ENCODE measurements around the gene DOK3. TPM values are rescaled to one million over a fixed set of nuclear protein-coding genes. Genes with fewer than 3 reads are reported as not detected.

DOK3 gene
- total RNA-seq, 1 experiment from 2014 or later: 8.0 TPM

GRCh38 chr5:177511796-177512675 lies 2.4 kb upstream of the DOK3 start:
- POLR2A ChIA-PET: no interaction called here
- Histone ChIP-seq H4K20me1 (ENCODE audit: insufficient read depth) (no peaks in the 10 kb centered on the region), H3K4me1 (ENCODE audit: control insufficient read depth in 1 of 2, insufficient read depth in 2 of 2, low read length in 2 of 2) (peaks cover 5 to 13% of the 10 kb centered on the region in 2 experiments; a peak in 3 of 4 replicates), H2AFZ (ENCODE audit: low read depth, low read length, poor library complexity, severe bottlenecking) (no peak overlapping the region), H3K4me2 (ENCODE audit: low read length) (no peak overlapping the region), H3K9me3 (ENCODE audit: control insufficient read depth in 1 of 2, insufficient read depth in 1 of 2, low read depth in 1 of 2, low read length in 2 of 2) (no peaks in the 10 kb centered on the region), H3K9ac (ENCODE audit: low read length) (no peak overlapping the region), H3K36me3 (ENCODE audit: control insufficient read depth in 1 of 2, insufficient read depth in 2 of 2, low read length in 2 of 2) (peaks cover 27 to 56% of the 10 kb centered on the region in 2 experiments; a peak in 3 of 4 replicates), H3K27me3 (ENCODE audit: insufficient read depth, low read length) (no peaks in the 10 kb centered on the region), H3K79me2 (ENCODE audit: insufficient read depth, low read length) (peaks cover 25% of the 10 kb centered on the region), H3K27ac (ENCODE audit: low read depth, low read length) (no peak overlapping the region), H3K9me2 (ENCODE audit: insufficient read depth) (no peaks in the 10 kb centered on the region), H3K4me3 (replicated peaks in 1 of 2; ENCODE audit: low read depth in 1 of 2, low read length in 2 of 2) (no peak overlapping the region)
- RAD21 ChIA-PET (ENCODE audit: low non-redundant PET in 1 of 2, low total read pairs in 2 of 2, uncharacterized antibody in 2 of 2, unreplicated experiment in 2 of 2): no interaction called here
- ATAC-seq (no peak), DNase-seq (ENCODE audit: low read depth, low spot score) (no peak)
- CTCF ChIA-PET: no interaction called here
- no peak for TF ChIP-seq CTCF (IDR thresholded peaks at IDR 0.05 in 2 of 3, conservative IDR thresholded peaks at IDR 0.05 in 1 of 3; ENCODE audit: borderline replicate concordance in 1 of 3, insufficient read depth in 1 of 3, low read depth in 2 of 3, low read length in 2 of 3)
- TSS peak; percentile 20 for BruUV-seq (replicated peaks)
- intact Hi-C loops (cut with micrococcal nuclease): no loop called here

GRCh38 chr5:177511181-177511580 lies 1.6 kb upstream of the DOK3 start:
- no peak for ATAC-seq
- ChIA-PET CTCF (no interaction called here), RAD21 (ENCODE audit: low non-redundant PET in 1 of 2, low total read pairs in 2 of 2, uncharacterized antibody in 2 of 2, unreplicated experiment in 2 of 2) (no interaction called here), POLR2A (no interaction called here)
- no peak overlapping the region for H3K4me3 ChIP-seq (replicated peaks in 1 of 2; ENCODE audit: low read depth in 1 of 2, low read length in 2 of 2)
- no peak for DNase-seq (ENCODE audit: low read depth, low spot score)
- intact Hi-C loops (cut with micrococcal nuclease): no loop called here
- H4K20me1 ChIP-seq (ENCODE audit: insufficient read depth): no peaks in the 10 kb centered on the region
- H2AFZ ChIP-seq (ENCODE audit: low read depth, low read length, poor library complexity, severe bottlenecking): no peak overlapping the region
- H3K27ac ChIP-seq (ENCODE audit: low read depth, low read length): no peak overlapping the region
- H3K27me3 ChIP-seq (ENCODE audit: insufficient read depth, low read length): no peaks in the 10 kb centered on the region
- H3K79me2 ChIP-seq (ENCODE audit: insufficient read depth, low read length): peaks cover 20% of the 10 kb centered on the region
- H3K9ac ChIP-seq (ENCODE audit: low read length): no peak overlapping the region
- no peaks in the 10 kb centered on the region for H3K9me3 ChIP-seq (ENCODE audit: control insufficient read depth in 1 of 2, insufficient read depth in 1 of 2, low read depth in 1 of 2, low read length in 2 of 2)
- H3K36me3 ChIP-seq (ENCODE audit: control insufficient read depth in 1 of 2, insufficient read depth in 2 of 2, low read length in 2 of 2): peaks cover 27 to 55% of the 10 kb centered on the region in 2 experiments; a peak in 3 of 4 replicates
- BruUV-seq (replicated peaks): no TSS peak
- no peak overlapping the region for H3K4me2 ChIP-seq (ENCODE audit: low read length)
- H3K4me1 ChIP-seq (ENCODE audit: control insufficient read depth in 1 of 2, insufficient read depth in 2 of 2, low read length in 2 of 2): peaks cover 5 to 12% of the 10 kb centered on the region in 2 experiments; a peak in 3 of 4 replicates
- H3K9me2 ChIP-seq (ENCODE audit: insufficient read depth): no peaks in the 10 kb centered on the region
- TF ChIP-seq SIN3A (IDR thresholded peaks at IDR 0.05; ENCODE audit: low read depth): no peak
- no peak for TF ChIP-seq POLR2A (IDR thresholded peaks at IDR 0.05; ENCODE audit: borderline replicate concordance, extremely low read depth, insufficient read depth, insufficient read length)
- TF ChIP-seq EZH2 (IDR thresholded peaks at IDR 0.05): no peak
- TF ChIP-seq ZBTB33 (IDR thresholded peaks at IDR 0.05; ENCODE audit: extremely low read depth, insufficient replicate concordance, low read length): no peak
- TF ChIP-seq POLR2AphosphoS5 (IDR thresholded peaks at IDR 0.05; ENCODE audit: low read depth, low read length): no peak
- no peak for TF ChIP-seq ZNF274 (IDR thresholded peaks at IDR 0.05; ENCODE audit: low read depth, low read length)
- no peak for TF ChIP-seq CBX3 (IDR thresholded peaks at IDR 0.05; ENCODE audit: low read depth)
- TF ChIP-seq REST (IDR thresholded peaks at IDR 0.05; ENCODE audit: low read depth): no peak
- TF ChIP-seq TCF7L2 (IDR thresholded peaks at IDR 0.05; ENCODE audit: borderline replicate concordance, extremely low read depth, insufficient read depth, insufficient read length): no peak
